H9 (cell line): ENCODE data around the gene HFE. TPM values are rescaled to one million over a fixed set of nuclear protein-coding genes. Genes with fewer than 3 reads are reported as not detected.
A peak's percentile ranks its signal among the peaks of the same experiment; 100 is the strongest.

ENCODE experiments used
- DNase-seq: peaks from one replicate; pipeline ENCODE4 v3.0.0-alpha.2; 2017
- H2AFZ ChIP-seq: one replicate; pipeline ENCODE4 v1.6.1; 2013; ENCODE audit warnings: mild to moderate bottlenecking, low read length, control low read depth, moderate library complexity
- H2AK5ac ChIP-seq: 2 replicates; pipeline ENCODE4 v1.6.1; 2013; ENCODE audit warnings: low read length, control low read depth, mixed read lengths; ENCODE audit not compliant: insufficient read length
- H2BK120ac ChIP-seq: one replicate; pipeline ENCODE4 v1.6.1; 2013; ENCODE audit warnings: low read depth, mild to moderate bottlenecking, low read length, control low read depth, inconsistent platforms; ENCODE audit not compliant: poor library complexity, severe bottlenecking
- H2BK12ac ChIP-seq: 2 replicates; pipeline ENCODE4 v1.6.1; 2013; ENCODE audit warnings: low read length, control low read depth, mixed read lengths, low read depth; ENCODE audit not compliant: insufficient read length
- H2BK15ac ChIP-seq: 2 replicates; pipeline ENCODE4 v1.6.1; 2013; ENCODE audit warnings: low read depth, low read length, control low read depth
- H2BK20ac ChIP-seq: one replicate; pipeline ENCODE4 v1.6.1; 2013; ENCODE audit warnings: low read depth, mild to moderate bottlenecking, low read length, control low read depth, inconsistent platforms; ENCODE audit not compliant: poor library complexity, severe bottlenecking
- H2BK5ac ChIP-seq: 2 replicates; pipeline ENCODE4 v1.6.1; 2013; ENCODE audit warnings: low read length, control low read depth, mixed read lengths; ENCODE audit not compliant: insufficient read length
- H3K14ac ChIP-seq: 2 replicates; pipeline ENCODE4 v1.6.1; 2013; ENCODE audit warnings: low read length, control low read depth; ENCODE audit not compliant: insufficient read depth
- H3K18ac ChIP-seq: 2 replicates; pipeline ENCODE4 v1.6.1; 2013; ENCODE audit warnings: low read depth, mild to moderate bottlenecking, mixed read lengths, low read length, control low read depth; ENCODE audit not compliant: insufficient read length
- H3K23ac ChIP-seq: 2 replicates; pipeline ENCODE4 v1.6.1; 2013; ENCODE audit warnings: low read length, control low read depth, mixed read lengths, low read depth; ENCODE audit not compliant: insufficient read length
- H3K23me2 ChIP-seq: 2 replicates; pipeline ENCODE4 v1.6.1; 2013; ENCODE audit warnings: low read depth, mild to moderate bottlenecking, mixed read lengths, low read length, control low read depth; ENCODE audit not compliant: insufficient read length, poor library complexity, severe bottlenecking
- H3K27ac ChIP-seq: 2 replicates; pipeline ENCODE4 v1.5.1; 2013; ENCODE audit warnings: low read length, control low read depth, mixed read lengths, low read depth; ENCODE audit not compliant: insufficient read length
- H3K27me3 ChIP-seq: 2 replicates; pipeline ENCODE4 v1.6.1; 2013; ENCODE audit warnings: low read length, control low read depth, inconsistent platforms; ENCODE audit not compliant: insufficient read depth
- H3K4ac ChIP-seq: 2 replicates; pipeline ENCODE4 v1.6.1; 2013; ENCODE audit warnings: low read depth, mild to moderate bottlenecking, control low read depth, inconsistent platforms, low read length, moderate library complexity
- H3K4me1 ChIP-seq: 2 replicates; pipeline ENCODE4 v1.6.1; 2013; ENCODE audit warnings: low read length, control low read depth, inconsistent platforms; ENCODE audit not compliant: insufficient read depth
- H3K4me2 ChIP-seq: 2 replicates; pipeline ENCODE4 v1.6.1; 2013; ENCODE audit warnings: low read length, control low read depth, mixed read lengths; ENCODE audit not compliant: insufficient read length, insufficient read depth
- H3K56ac ChIP-seq: 2 replicates; pipeline ENCODE4 v1.6.1; 2013; ENCODE audit warnings: low read depth, mild to moderate bottlenecking, mixed read lengths, low read length, control low read depth; ENCODE audit not compliant: insufficient read length
- H3K79me1 ChIP-seq: 2 replicates; pipeline ENCODE4 v1.6.1; 2013; ENCODE audit warnings: low read depth, mild to moderate bottlenecking, moderate library complexity, low read length, control low read depth, inconsistent platforms; ENCODE audit not compliant: insufficient read depth, poor library complexity, severe bottlenecking
- H3K79me2 ChIP-seq: 2 replicates; pipeline ENCODE4 v1.6.1; 2013; ENCODE audit warnings: low read length, control low read depth, inconsistent platforms; ENCODE audit not compliant: insufficient read depth
- H3K9ac ChIP-seq: 2 replicates; pipeline ENCODE4 v1.6.1; 2013; ENCODE audit warnings: low read length, control low read depth, mixed read lengths; ENCODE audit not compliant: insufficient read length; ENCODE audit errors: extremely low read depth
- H3K9me3 ChIP-seq: one replicate; pipeline ENCODE4 v1.6.1; 2013; ENCODE audit warnings: low read depth, low read length, inconsistent platforms; ENCODE audit not compliant: control insufficient read depth
- H3T11ph ChIP-seq: one replicate; pipeline ENCODE4 v1.6.1; 2013; ENCODE audit warnings: mild to moderate bottlenecking, low read length, control low read depth, inconsistent platforms
- H4K20me1 ChIP-seq: one replicate; pipeline ENCODE4 v1.6.1; 2013; ENCODE audit not compliant: control insufficient read depth, insufficient read length, insufficient read depth
- H4K5ac ChIP-seq: 2 replicates; pipeline ENCODE4 v1.6.1; 2013; ENCODE audit warnings: low read depth, mild to moderate bottlenecking, mixed read lengths, low read length, control low read depth; ENCODE audit not compliant: insufficient read length
- H4K8ac ChIP-seq: replicated peaks from 2 replicates; pipeline ENCODE4 v1.6.1; 2013; ENCODE audit warnings: low read length, control low read depth, mixed read lengths, low read depth; ENCODE audit not compliant: insufficient read length
- H4K91ac ChIP-seq: 2 replicates; pipeline ENCODE4 v1.6.1; 2013; ENCODE audit warnings: low read depth, mild to moderate bottlenecking, moderate library complexity, mixed read lengths, low read length, control low read depth; ENCODE audit not compliant: insufficient read length
- H3K27ac Mint-ChIP-seq, 3 experiments: 2 replicates in 2 of 3; 3 replicates in 1 of 3; pipeline ENCODE4 v1.8.0; 2020 to 2021; ENCODE audit warnings: mixed read lengths in 3 of 3, mild to moderate bottlenecking in 1 of 3, moderate library complexity in 1 of 3
- H3K27me3 Mint-ChIP-seq: 2 replicates; pipeline ENCODE4 v1.8.0; 2021; ENCODE audit warnings: low read depth, mild to moderate bottlenecking, moderate library complexity, mixed read lengths
- H3K36me3 Mint-ChIP-seq, 3 experiments: 2 replicates in 2 of 3; 3 replicates in 1 of 3; pipeline ENCODE4 v1.8.0; 2020 to 2021; ENCODE audit warnings: low read depth in 3 of 3, mixed read lengths in 3 of 3; ENCODE audit not compliant: insufficient read depth in 1 of 3
- H3K4me1 Mint-ChIP-seq, 2 experiments: 2 replicates each; pipeline ENCODE4 v1.8.0; 2020; ENCODE audit warnings: mixed read lengths in 2 of 2
- H3K4me3 Mint-ChIP-seq, 2 experiments: 2 replicates in 1 of 2; 3 replicates in 1 of 2; pipeline ENCODE4 v1.8.0; 2020 to 2021; ENCODE audit warnings: mild to moderate bottlenecking in 2 of 2, mixed read lengths in 2 of 2, moderate library complexity in 1 of 2
- H3K9me3 Mint-ChIP-seq, 2 experiments: 2 replicates in 1 of 2; 3 replicates in 1 of 2; pipeline ENCODE4 v1.8.0; 2020; ENCODE audit warnings: mild to moderate bottlenecking in 2 of 2, mixed read lengths in 2 of 2, moderate library complexity in 1 of 2
- CTCF ChIP-seq: fragments of 200-600 bp; sonication (generic); conservative IDR thresholded peaks from 3 replicates; pipeline ENCODE4 v1.8.0; 2021; ENCODE audit warnings: antibody characterized with exemption, mild to moderate bottlenecking
- whole genome bisulfite sequencing: extraction: QIAGEN DNeasy Blood & Tissue Kit; methylation state at CpG from one replicate; pipeline ENCODE4 v1.1.7; 2013; ENCODE audit warnings: missing lambda C conversion rate, low lambda C conversion rate, mixed read lengths; ENCODE audit not compliant: insufficient read length; ENCODE audit errors: extremely low coverage; 5-methylcytosine and 5-hydroxymethylcytosine counted together
- total RNA-seq: library from RNA; stranded (reverse); gene quantifications from 2 replicates; pipeline ENCODE4 v1.2.1, GENCODE V29; 2021

The HFE gene
- total RNA-seq, 1 experiment from 2014 or later: 0.98 TPM

- H3K23me2 ChIP-seq: peaks cover 5% of the 10 kb centered on the region
- H3K18ac ChIP-seq: peak overlapping the region; percentile 45
- H3K36me3 Mint-ChIP-seq: peaks cover 9 to 19% (median 19%) of the 10 kb centered on the region in 3 experiments; a peak in 6 of 7 replicates
- H3K79me1 ChIP-seq: no peaks in the 10 kb centered on the region
- H4K91ac ChIP-seq: no peak overlapping the region
- no peak overlapping the region for H4K5ac ChIP-seq
- no CpG with 5 or more reads among the region's 39 CpGs for WGBS
- H3K4me1 ChIP-seq: no peaks in the 10 kb centered on the region
- H3K27ac ChIP-seq: peak overlapping the region; percentile 57
- no peak overlapping the region for H2BK12ac ChIP-seq
- H2BK5ac ChIP-seq: no peak overlapping the region
- no peak overlapping the region for H2AK5ac ChIP-seq
- no peak overlapping the region for H2BK15ac ChIP-seq
- peaks cover 17% of the 10 kb centered on the region in 2 experiments for H3K9me3 Mint-ChIP-seq
- H2AFZ ChIP-seq: no peak overlapping the region
- peaks cover 2% of the 10 kb centered on the region; the same call in 1 of the 2 replicates for H3K27me3 Mint-ChIP-seq
- H3K14ac ChIP-seq: peak overlapping the region; percentile 2; the same call in 1 of the 2 replicates
- H3K79me2 ChIP-seq: no peaks in the 10 kb centered on the region
- H3K9ac ChIP-seq: peak overlapping the region; percentile 57
- no peak overlapping the region for H3K56ac ChIP-seq
- no peak overlapping the region for H3T11ph ChIP-seq
- H3K27me3 ChIP-seq: no peaks in the 10 kb centered on the region
- DNase-seq: peak; percentile 83
- no peaks in the 10 kb centered on the region for H4K20me1 ChIP-seq
- peak overlapping the region; percentile 88 to 98 (median 96) for H3K27ac Mint-ChIP-seq
- H2BK20ac ChIP-seq: no peak overlapping the region
- H3K4me2 ChIP-seq: peak overlapping the region; percentile 77
- no peak overlapping the region for H3K4ac ChIP-seq
- H4K8ac ChIP-seq: no peak overlapping the region
- peak; percentile 55 for TF ChIP-seq CTCF
- no peaks in the 10 kb centered on the region for H3K9me3 ChIP-seq
- H3K4me1 Mint-ChIP-seq: peaks cover 15 to 16% of the 10 kb centered on the region in 2 experiments
- peak overlapping the region; percentile 66 to 87 for H3K4me3 Mint-ChIP-seq
- no peak overlapping the region for H2BK120ac ChIP-seq
- no peak overlapping the region for H3K23ac ChIP-seq
Measured at GRCh38 chr6:26103770-26104456, 16.7 kb downstream of the HFE start.
